Muscle of back (tissue), 11 donors: ENCODE data around the gene JMJD7. TPM values are rescaled to one million over a fixed set of nuclear protein-coding genes. Genes with fewer than 3 reads are reported as not detected.

Experiments
- DNase-seq, 3 donors: peaks; one replicate each; pipeline versions ENCODE4 v3.0.0 to v3.0.0-alpha.2; 2013
- polyA plus RNA-seq, 10 donors: library from polyadenylated mRNA; unstranded; fragments of 120-200 nt; gene quantifications; one replicate each; pipeline ENCODE4 v1.2.1, GENCODE V29; 2013; ENCODE audit not compliant: insufficient read length in 10 of 10

Gene JMJD7
- polyA plus RNA-seq, 10 donors, result 6.3 to 12.2 (median 7.9) TPM

GRCh38 chr15:41881550-41881919 lies 53.6 kb downstream of the JMJD7 start:
- DNase-seq, result no peak

- DNase-seq, result no peak
Measured at GRCh38 chr15:41881920-41882688, 54.2 kb downstream of the JMJD7 start.

- no peak for DNase-seq
Measured at GRCh38 chr15:41882689-41883483, 55.0 kb downstream of the JMJD7 start.

- DNase-seq, result no peak
Measured at GRCh38 chr15:41883484-41883825, 55.6 kb downstream of the JMJD7 start.

GRCh38 chr15:41884458-41884857 lies 56.6 kb downstream of the JMJD7 start:
- DNase-seq, result no peak

- DNase-seq, result no peak
Measured at GRCh38 chr15:41885321-41885720, 57.4 kb downstream of the JMJD7 start.

- DNase-seq, result no peak
Measured at GRCh38 chr15:41885841-41886240, 57.9 kb downstream of the JMJD7 start.

GRCh38 chr15:41886741-41887140 lies 58.8 kb downstream of the JMJD7 start:
- no peak for DNase-seq

GRCh38 chr15:41887161-41887560 lies 59.3 kb downstream of the JMJD7 start:
- DNase-seq, result no peak

Other genes with a start within 250 kb of the JMJD7 start
- gene MGA, start 167.7 kb upstream of the JMJD7 start, polyA plus RNA-seq, result 10 to 100 TPM; 17.4 to 26.6 (median 21.9) TPM
- 10 to 100 TPM in 5 of 10 donors, 1 to 10 TPM in 5; 7.2 to 14.6 (median 10.7) TPM for gene MAPKBP1, start 53.6 kb upstream of the JMJD7 start, polyA plus RNA-seq
- 1 to 10 TPM; 1.5 to 9.7 (median 6.9) TPM for gene PLA2G4B, start 10.8 kb downstream of the JMJD7 start, polyA plus RNA-seq
- gene SPTBN5, start 66.0 kb downstream of the JMJD7 start, polyA plus RNA-seq, result 1 to 10 TPM; 2.2 to 5.9 (median 3.1) TPM
- 10 to 100 TPM; 23.4 to 37.9 (median 33.7) TPM for gene EHD4, start 144.5 kb downstream of the JMJD7 start, polyA plus RNA-seq
- 1 to 10 TPM in 7 of 10 donors, under 1 TPM in 3; 0.50 to 1.9 (median 1.2) TPM for gene PLA2G4E, start 192.9 kb downstream of the JMJD7 start, polyA plus RNA-seq